ENCODE data around the gene TMEM109.

Gene TMEM109

DNA sequence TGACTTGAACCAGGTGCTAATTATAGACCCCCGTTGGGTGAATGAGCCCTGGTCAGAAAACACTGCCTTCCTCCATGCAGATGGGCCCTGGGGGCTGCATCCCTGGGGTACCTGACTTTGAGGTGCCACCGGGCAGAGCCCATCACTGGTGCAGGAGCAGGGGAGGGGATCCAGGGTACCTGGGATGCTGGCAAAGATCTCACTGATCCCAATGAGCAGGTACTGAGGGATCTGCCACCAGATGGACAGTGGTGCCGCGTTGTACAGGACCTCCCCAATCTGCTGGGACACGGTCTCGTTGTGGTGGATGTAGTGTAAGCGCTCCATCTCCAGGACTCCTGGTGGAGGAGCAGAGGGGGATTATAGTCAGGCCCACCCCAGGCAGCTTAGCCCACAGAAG is 25.3 kb downstream of the TMEM109 start:
- in situ Hi-C loops (cut with MboI; ENCODE audit: low sequenced_read_pairs) = no loop called here

DNA sequence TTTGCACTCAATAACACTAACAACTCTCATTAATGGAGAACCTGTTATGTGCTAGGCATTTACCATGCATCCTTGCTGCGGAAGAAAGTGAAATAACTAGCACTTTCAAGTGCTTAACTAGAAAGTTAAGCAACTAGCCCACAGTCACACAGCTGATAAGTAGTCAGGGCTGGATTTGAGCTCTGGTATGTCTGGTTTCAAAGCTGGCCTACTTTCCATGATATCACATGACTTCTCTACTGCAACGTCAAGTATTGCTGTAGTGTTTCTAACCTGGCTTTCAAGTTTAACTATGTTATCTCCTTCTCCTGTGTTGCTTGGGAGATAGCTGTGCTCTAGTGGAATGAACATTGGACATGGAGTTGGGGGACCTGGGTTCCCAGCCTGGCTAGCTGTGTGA is 25.9 kb downstream of the TMEM109 start:
- in situ Hi-C loops (cut with MboI; ENCODE audit: low sequenced_read_pairs) = no loop called here

DNA sequence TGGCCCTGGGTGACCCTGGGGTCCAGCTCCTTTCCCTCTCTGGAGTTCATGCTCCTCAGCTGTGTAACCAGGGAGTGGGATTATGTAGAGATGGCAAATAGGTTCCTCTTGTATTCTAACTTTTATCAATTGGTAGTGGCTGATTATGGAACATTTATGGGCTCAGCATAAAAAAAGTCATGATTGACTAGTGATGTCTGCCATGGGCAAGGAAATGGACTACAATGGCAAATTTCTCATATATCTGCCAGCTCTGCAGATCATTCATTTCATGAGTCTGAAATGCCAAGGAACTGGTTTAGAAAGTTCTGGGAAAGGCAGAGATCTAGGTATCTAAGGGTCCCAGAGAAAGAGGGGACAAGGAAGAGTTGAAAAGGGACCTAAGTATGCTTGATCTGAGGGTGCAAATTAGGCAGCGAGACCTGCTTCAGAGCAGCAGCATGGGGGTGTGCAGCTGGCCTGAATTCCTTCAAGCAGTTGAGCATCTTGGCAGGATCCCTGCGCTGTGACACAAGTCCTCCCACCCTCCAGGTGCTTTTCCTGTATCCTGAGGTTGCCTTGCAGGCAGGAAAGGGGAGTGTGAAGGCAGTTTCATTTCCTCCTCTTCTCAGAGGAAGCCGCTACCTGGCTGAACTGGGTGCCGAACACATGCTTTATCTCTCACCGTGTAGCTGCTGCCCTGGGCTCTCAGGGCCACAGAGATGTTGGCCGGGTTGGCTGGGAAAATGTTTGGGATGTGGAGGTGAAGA is 27.6 kb downstream of the TMEM109 start:
- in situ Hi-C loops (cut with MboI; ENCODE audit: low sequenced_read_pairs) = no loop called here

DNA sequence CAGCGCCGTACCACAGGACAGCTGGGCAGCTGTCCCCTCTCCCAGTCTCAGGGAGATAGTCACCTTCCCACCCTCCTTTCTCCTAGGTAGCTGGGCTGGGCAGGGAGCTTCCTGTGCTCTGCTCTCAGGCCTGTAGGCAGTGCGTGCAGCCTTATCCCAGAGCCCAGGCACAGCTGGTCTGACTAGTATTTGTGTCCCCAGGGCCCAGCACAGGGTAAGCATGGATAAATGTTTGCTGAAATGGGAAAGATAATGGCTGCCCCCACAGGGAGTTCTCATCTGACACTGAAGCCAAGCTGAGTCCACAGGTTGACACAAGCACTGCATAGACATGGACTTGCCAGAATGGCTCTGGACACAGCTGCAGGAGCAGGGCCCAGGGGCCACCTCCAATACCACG is 28.3 kb downstream of the TMEM109 start:
- in situ Hi-C loops (cut with MboI; ENCODE audit: low sequenced_read_pairs) = no loop called here

DNA sequence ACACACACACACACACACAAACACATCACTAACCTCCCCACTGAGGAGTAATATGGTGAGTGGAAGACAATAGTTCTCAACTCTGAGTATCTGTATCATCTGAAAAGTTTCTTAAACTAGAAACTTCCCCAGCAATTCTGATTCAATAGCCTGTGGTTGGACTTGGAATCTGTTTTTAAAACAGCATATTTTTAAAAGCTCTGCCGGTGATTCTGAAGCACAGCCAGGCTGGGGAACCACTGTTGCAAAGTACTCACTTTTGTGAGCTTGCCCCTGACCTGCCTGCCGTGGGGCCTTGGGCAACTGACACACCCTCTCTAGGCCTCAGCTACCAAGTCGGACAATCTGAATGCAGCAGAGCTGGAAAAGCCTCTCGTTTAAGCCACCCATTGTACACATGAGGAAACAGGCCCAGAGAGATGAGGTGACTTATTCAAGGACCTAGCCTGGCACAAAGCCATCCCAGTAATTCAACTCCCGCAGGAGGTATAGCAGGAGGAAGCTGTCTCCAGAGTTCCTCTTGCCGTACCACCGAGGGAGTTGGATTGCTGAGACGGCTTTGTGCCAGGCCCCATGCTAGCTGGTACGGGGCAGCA is 29.1 kb downstream of the TMEM109 start:
- in situ Hi-C loops (cut with MboI; ENCODE audit: low sequenced_read_pairs) = no loop called here

DNA sequence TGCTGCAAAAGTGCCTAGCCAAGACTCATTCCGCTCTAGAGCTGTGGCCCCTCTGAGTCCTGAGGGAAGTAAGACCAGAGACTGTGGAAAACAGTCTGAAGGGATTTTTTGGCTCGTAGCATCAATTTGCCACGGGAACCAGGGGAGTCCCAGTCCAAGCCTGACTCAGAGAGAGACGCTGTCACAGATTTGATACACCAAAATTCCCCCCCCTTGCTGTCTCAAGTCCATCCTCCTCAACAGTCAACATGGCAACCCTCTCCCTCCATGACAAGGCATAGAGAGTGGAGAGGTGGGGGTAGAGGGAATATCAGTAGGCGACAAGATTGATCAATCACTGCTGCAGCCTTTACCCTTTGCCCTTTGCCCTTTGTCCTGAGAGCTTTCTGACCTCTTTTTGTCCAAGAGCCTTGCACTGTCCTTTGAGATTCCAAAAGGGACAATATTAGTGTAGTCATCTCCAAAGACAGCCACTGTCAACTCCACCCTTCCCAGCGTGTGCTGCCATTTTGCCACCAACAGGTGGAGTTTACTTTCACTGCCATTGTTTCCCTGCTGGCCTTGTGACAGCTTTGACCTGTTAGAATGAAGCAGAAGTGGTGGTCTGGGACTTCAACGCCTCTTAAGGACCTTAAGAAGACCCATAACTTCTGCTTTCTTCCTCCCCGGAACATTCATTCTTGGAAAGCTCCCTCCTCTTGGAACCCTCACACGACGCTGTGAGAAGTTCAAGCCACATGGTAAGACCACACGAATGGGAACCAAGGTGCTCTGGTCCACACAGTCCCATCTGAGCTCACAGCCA is 30.7 kb downstream of the TMEM109 start:
- in situ Hi-C loops (cut with MboI; ENCODE audit: low sequenced_read_pairs) = no loop called here

DNA sequence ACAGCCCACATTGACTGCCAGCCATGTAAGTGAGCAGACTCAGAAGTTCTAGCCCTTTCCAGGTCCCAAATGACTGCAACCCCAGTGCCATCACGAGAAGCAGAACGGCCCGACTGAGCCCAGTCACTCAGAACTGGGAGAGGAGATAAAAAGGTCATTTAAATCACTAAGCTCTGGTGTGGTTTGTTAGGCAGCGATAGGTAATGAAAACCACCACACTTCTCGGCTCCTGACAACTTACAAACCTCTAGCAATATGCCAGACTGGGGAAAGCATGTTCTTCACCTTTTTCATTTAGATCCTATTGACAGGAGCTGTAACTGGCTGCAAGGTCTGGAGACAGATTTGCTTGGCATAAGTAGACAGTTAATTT is 31.3 kb downstream of the TMEM109 start:
- in situ Hi-C loops (cut with MboI; ENCODE audit: low sequenced_read_pairs) = no loop called here

DNA sequence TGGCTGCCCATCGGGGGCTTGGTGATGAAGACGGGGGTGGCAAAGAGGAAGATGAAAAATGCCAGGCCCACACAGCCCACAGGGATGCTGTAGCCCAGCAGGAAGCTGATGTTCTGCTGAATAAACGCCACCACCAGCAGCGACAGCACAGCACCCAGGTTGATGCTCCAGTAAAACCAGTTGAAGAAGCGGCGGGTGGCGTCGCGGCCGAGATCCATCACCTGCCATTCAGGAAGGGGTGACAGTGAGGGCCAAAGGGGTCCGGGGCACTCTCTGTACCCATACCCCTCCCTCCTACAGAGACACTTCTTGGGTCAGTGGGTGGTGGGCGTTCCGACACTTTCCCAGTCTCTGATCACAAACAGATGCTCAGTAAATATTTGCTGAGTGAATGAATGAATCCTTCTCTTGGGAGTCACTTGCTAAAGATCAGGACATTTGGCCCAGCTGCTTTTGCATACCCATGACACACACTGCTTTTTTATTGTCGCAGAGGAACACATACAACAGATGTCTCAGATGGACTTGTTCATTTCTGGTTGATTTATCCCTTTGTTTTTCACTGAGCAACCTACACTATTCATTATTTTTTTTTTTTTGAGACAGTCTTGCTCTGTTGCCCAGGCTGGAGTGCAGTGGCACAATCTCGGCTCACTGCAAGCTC is 32.8 kb downstream of the TMEM109 start:
- in situ Hi-C loops (cut with MboI; ENCODE audit: low sequenced_read_pairs) = no loop called here

DNA sequence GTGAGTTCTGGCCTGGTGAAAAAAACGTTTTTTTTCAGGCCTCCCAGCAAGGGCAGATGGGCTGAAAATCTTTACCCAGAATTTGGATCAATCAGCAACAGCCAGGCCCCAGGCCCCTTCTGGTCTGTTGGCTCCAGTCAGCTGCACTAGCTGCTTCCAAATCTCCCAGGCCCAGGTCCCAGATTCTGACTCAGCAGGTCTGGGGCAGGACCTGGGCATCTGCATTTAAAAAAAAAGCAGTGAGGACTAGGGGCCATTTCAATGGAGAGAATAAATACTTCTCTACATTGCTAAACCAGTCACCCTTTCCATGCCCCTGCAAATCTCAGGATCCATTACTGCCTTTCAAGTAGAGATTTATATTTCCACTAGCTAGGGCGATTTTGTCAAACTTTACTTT is 33.7 kb downstream of the TMEM109 start:
- in situ Hi-C loops (cut with MboI; ENCODE audit: low sequenced_read_pairs) = no loop called here

DNA sequence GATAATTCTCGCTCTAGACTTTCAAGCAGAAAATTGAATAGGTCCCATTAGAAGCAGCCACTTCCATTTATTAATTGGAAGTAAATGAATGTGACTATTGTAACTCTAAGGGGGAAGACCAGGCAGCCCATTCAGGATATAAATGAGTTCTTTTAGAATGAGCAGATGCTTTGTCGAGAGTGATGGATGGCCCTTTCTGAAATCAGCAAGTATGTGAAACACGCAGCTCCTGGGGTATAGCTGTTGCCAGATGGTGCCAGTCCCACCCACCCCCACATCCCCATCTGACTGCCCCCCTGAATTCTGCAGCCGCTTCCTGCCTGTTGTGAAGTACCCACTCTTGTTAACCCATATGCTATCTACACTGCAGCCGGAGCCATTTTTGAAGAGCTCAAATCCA is 34.3 kb downstream of the TMEM109 start:
- in situ Hi-C loops (cut with MboI; ENCODE audit: low sequenced_read_pairs) = no loop called here

DNA sequence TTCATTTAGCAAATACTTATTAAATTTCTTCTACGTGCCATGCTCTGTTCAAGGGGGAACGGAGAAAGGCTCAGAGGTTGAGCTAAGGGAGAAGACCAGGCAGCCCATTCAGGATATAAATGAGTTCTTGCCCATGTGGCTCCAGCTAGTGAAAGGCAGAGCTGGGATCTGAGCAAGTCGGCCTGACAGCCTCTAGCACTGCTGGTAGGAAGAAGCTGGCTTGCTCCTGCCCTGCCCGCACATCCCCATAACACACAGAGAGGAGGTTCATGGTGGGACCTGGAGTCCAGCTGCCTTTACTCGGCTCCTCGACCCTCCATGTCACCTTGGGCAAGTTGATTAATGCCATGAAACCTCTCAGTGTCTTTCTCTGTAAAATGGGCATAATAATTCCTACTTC is 36.1 kb downstream of the TMEM109 start:
- in situ Hi-C loops (cut with MboI; ENCODE audit: low sequenced_read_pairs) = no loop called here

DNA sequence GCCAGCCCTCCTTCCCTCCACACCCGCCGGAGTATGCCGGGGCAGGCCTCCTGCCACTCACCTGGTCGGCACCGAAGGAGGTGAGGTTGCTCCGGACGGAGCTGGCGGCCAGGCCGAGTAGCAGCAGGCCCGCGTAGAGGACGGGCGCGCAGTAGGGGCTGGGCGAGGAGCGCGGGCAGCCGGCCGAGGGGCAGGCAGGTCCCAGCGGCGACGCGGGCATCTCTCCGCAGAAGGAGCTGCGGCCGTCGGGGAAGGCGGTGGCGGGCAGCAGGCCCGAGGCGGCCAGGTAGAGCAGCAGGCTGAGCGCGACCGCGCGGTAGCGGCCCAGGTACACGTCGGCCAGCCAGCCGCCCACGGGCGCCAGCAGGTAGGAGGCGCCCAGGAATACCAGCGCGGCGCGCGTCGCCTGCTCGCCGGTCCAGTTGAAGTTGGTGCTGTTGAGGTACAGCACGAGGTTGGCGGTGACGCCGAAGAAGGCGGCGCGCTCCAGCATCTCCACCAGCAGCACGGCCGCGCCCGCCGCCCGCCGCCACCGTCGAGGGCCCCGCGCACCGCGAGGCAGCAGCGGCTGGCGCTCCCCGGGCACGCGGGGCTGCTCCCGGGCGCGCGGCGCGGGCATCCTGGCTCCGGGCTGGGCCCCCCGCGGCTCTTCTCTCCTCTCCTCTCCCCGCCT is 37.1 kb downstream of the TMEM109 start:
- in situ Hi-C loops (cut with MboI; ENCODE audit: low sequenced_read_pairs) = no loop called here

DNA sequence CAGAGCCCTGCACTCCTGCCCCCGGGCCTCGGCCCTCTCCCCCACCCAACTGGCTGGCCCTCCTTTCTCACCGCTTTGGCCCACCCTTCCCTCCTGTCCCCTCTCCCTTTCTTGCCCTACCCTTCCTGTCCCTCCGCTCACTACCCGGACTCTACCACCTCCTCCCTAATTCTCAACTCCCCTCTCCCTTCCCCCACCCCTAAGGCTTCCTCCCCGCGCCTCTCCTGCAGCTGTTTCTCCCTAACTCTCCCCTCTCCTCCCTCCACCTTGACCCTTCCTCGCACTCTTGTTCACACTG is 37.6 kb downstream of the TMEM109 start:
- in situ Hi-C loops (cut with MboI; ENCODE audit: low sequenced_read_pairs) = no loop called here

DNA sequence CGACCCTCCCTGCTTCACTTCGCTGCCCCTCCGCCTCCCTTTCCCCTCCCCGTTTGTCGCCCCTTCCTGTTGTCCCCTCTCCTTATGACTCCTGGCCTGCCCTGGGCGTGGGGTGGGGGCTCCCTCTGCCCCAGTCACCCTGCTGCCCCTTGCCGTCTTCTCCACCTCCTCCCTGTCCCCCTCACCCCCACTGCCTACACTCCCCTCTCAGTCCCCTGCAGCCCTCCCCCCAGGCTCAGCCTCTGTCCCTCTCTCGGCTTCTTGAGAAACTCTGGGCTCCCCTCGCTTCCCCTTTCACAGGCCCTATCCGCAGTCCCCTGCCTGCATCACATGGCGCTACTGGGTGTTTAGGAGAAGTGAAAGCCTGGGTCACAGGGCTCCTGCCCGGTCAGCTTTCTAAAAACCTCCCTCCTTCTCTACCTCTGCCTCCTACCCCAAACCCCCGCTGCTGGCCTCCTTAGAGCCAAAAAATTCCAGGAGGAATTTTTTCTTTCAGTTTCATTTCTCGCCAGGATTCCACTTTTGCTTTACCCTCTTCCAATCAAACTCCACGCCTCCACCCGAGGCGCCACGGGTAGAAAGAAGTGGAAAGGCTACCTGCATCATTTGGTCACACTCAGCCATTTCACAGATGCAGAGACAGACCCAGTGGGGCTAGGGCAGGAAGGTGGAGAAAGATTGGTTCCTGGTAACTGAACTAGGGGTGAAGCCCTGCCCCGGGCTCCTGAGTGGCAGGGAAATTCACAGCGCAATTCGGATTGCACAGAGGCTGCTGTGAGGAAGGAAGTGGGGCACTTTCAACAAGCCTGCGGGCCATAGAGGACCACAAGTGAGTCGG is 38.2 kb downstream of the TMEM109 start, which contains the start of gene SLC15A3:
SLC15A3 (minus strand) TSS at position 273 of the 838 bp plus-strand sequence. CDS start 625 bp downstream, outside the sequence.
- in situ Hi-C loops (cut with MboI; ENCODE audit: low sequenced_read_pairs) = no loop called here

DNA sequence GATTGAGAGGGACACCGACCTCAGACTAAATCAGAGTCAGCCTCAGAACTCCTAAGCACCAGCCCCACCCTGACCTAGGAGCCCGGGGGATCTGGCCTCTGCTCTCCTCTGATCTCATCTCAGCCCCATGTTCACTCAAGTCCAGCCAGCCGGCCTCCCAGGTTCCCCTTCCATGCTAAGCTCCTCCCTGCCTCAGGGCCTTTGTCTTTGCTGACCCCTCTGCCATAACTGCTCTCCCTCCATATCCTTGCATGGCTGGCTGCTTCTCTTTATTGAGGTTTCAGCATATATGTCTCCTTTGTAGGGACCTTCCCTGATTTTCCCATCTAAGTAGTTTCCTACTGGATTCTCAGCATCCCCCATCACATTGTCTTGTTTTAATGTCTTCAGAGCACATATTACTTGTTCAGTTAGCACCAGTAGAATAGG is 38.8 kb downstream of the TMEM109 start:
- in situ Hi-C loops (cut with MboI; ENCODE audit: low sequenced_read_pairs) = no loop called here

DNA sequence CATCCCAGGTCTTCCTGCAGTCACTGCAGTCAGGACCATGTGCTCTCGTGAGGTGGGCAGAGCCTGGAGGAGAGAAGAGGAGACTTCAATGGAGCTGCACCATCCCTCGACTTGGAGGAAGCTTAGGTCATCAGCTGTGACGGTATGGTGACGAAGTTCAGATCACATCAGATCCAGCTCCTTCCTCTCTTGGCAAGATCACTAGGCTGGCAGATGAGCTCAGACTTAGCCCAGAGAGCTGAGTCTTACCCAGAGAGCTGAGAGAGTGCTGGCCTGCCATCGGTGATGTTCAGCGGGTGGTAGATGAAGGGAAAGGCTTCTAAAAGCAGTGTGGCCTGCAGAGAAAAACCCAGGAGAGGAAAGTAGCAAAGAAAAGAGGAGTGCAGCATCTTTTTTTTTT is 39.8 kb downstream of the TMEM109 start:
- in situ Hi-C loops (cut with MboI; ENCODE audit: low sequenced_read_pairs) = no loop called here

DNA sequence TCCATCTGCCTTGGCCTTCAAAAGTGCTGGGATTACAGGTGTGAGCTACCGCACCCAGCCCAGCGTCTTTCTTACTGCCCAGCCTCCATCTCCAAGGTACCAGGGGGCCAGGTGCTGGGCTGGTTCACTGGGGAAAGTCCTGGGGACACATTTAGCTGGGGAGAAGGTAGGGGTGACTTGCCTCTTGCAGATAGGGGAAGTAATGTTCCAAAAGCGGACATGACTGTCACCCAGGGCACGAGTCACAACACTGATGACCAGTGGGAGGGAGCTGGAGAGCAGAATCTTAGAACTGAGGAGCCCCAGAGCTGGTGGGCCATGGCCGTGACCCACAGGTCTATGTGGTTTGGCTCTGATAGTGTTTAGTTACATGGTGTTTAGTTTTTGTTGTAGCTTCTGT is 40.5 kb downstream of the TMEM109 start:
- in situ Hi-C loops (cut with MboI; ENCODE audit: low sequenced_read_pairs) = no loop called here

DNA sequence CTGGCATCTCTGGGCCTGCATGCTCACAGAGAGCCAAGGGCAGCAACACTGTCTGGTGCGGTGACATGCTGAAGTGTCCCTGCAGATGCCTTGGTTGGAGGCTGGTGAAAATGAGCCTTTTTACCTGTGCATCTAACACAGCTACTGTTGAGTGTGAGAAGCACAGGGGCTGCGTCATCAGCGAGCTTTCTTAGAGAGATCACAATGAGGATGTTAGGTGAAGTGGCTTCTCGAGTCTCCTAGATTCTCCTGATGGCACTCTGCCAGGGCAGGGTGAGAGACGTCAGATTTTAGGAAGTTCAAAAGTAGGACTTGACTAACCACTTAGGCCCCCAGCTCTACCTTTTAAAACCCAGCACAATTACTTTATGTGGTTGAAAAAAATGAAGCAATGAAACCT is 41.6 kb downstream of the TMEM109 start:
- in situ Hi-C loops (cut with MboI; ENCODE audit: low sequenced_read_pairs) = no loop called here

DNA sequence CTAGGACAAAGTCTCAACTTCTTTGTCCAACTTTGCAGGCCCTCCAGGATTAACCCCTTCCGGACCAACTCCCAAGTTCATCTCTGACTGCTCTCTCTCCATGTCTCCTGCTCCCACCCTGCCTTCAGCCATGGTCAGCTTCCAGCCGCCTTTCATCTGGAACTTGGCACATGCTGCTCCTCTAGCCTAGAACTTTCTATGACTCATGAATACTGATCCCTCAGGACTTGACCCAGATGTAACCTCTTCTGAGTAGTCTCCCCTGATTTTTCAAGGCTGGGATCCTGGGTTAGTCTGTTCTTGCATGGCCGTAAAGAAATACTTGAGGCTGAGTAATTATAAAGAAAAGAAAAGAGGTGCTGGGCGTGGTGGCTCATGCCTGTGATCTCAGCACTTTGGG is 43.2 kb downstream of the TMEM109 start:
- in situ Hi-C loops (cut with MboI; ENCODE audit: low sequenced_read_pairs) = no loop called here

DNA sequence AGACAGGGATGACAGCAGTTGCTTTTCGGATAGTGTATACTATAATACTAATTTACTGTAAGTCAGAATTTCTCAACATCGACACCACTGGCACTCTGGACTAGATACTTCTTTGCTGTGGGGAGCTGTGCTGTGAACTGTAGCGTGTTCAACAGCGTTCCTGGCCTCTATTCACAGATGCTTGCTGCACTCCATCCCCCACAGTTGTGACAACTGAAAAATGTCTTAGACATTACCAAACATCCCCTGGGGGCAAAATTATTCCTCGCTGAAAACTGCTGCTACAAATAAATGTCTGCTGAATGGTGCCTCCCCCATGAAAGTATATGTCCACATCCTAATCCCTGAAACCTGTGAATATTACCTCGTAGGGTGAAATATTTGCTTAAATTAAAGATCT is 45.5 kb downstream of the TMEM109 start:
- in situ Hi-C loops (cut with MboI; ENCODE audit: low sequenced_read_pairs) = no loop called here
